ENCODE data around the gene ST6GALNAC6. TPM values are rescaled to one million over a fixed set of nuclear protein-coding genes. Genes with fewer than 3 reads are reported as not detected.

ST6GALNAC6 gene
- total and polyA plus RNA-seq, 11 donors = 28.4 to 75.9 (median 43.2) TPM

- DNase-seq (peak; percentile 83 to 91 (median 87)), ATAC-seq (peak; percentile 39 to 80 (median 54))
- intact Hi-C loops (cut with DNase I) = no loop called here
- Histone ChIP-seq H3K27me3 (no peaks in the 10 kb centered on the region), H3K27ac (peak overlapping the region; percentile 67 to 93 (median 81)), H3K36me3 (peaks cover 0 to 12% (median 11%) of the 10 kb centered on the region in 9 donors), H3K4me1 (peaks cover 9 to 62% (median 42%) of the 10 kb centered on the region in 12 donors), H3K9me3 (no peaks in the 10 kb centered on the region), H3K4me3 (peak overlapping the region in 3 of 12 donors; percentile 16 to 51 (median 28))
- WGBS, 4 donors = 39 to 57% (median 44%) methylated on average over 6 to 17 of the region's 17 CpGs
- TF ChIP-seq, protein P1, sequence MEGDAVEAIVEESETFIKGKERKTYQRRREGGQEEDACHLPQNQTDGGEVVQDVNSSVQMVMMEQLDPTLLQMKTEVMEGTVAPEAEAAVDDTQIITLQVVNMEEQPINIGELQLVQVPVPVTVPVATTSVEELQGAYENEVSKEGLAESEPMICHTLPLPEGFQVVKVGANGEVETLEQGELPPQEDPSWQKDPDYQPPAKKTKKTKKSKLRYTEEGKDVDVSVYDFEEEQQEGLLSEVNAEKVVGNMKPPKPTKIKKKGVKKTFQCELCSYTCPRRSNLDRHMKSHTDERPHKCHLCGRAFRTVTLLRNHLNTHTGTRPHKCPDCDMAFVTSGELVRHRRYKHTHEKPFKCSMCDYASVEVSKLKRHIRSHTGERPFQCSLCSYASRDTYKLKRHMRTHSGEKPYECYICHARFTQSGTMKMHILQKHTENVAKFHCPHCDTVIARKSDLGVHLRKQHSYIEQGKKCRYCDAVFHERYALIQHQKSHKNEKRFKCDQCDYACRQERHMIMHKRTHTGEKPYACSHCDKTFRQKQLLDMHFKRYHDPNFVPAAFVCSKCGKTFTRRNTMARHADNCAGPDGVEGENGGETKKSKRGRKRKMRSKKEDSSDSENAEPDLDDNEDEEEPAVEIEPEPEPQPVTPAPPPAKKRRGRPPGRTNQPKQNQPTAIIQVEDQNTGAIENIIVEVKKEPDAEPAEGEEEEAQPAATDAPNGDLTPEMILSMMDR (IDR thresholded peaks at IDR 0.05) = no peak
- TF ChIP-seq POLR2A (IDR thresholded peaks at IDR 0.05) = peak in 1 of 2 donors; percentile 46
These were observed 4.4 kb upstream of the ST6GALNAC6 start for GRCh38 chr9:127903557-127904475.

GRCh38 chr9:127898433-127899127, 823 bp downstream of the ST6GALNAC6 start:
- DNase-seq (peak in 3 of 5 donors; percentile 65 to 74 (median 73)), ATAC-seq (peak in 3 of 4 donors; percentile 47 to 65 (median 61))
- H3K4me3 ChIP-seq = peak overlapping the region; percentile 49 to 98 (median 94)
- H3K9me3 ChIP-seq = peaks cover 0 to 6% (median 0%) of the 10 kb centered on the region in 12 donors
- peak overlapping the region; percentile 84 to 97 (median 93) for H3K27ac ChIP-seq
- WGBS, 4 donors = 10 to 22% (median 17%) methylated on average over 23 to 32 of the region's 32 CpGs
- peaks cover 0 to 49% (median 38%) of the 10 kb centered on the region in 12 donors for H3K4me1 ChIP-seq
- peak in 1 of 2 donors; percentile 10 for TF ChIP-seq POLR2A (IDR thresholded peaks at IDR 0.05)
- TF ChIP-seq, protein P1 (IDR thresholded peaks at IDR 0.05) = no peak
- no peaks in the 10 kb centered on the region for H3K27me3 ChIP-seq
- intact Hi-C loops (cut with DNase I) = no loop called here
- H3K36me3 ChIP-seq = peaks cover 0 to 29% (median 27%) of the 10 kb centered on the region in 9 donors

- peaks cover 0 to 14% (median 8%) of the 10 kb centered on the region in 12 donors for H3K9me3 ChIP-seq
- no peaks in the 10 kb centered on the region for H3K27me3 ChIP-seq
- peaks cover 0 to 42% (median 40%) of the 10 kb centered on the region in 9 donors for H3K36me3 ChIP-seq
- TF ChIP-seq, protein P1 (IDR thresholded peaks at IDR 0.05) = no peak
- TF ChIP-seq POLR2A (IDR thresholded peaks at IDR 0.05) = peak in 1 of 2 donors; percentile 11
- 9 to 24% (median 13%) methylated on average over 7 to 19 of the region's 19 CpGs for WGBS, 4 donors
- intact Hi-C loops (cut with DNase I) = no loop called here
- ATAC-seq (peak; percentile 80 to 93 (median 84)), DNase-seq (peak; percentile 85 to 91 (median 87))
- H3K4me3 ChIP-seq = peak overlapping the region in 10 of 12 donors; percentile 25 to 98 (median 96)
- H3K4me1 ChIP-seq = peaks cover 0 to 40% (median 31%) of the 10 kb centered on the region in 12 donors
- H3K27ac ChIP-seq = peak overlapping the region; percentile 84 to 97 (median 93)
These were observed 2.2 kb downstream of the ST6GALNAC6 start for GRCh38 chr9:127897193-127897692.

Data from heart left ventricle (tissue), 16 donors.